Sigmoid colon (tissue), 4 donors: Measurements from ENCODE around the gene TRIM3.

Experiments
- CTCF ChIP-seq, 4 experiments: fragments of 450-650 bp in 3 of 4; fragments of 200-600 bp in 1 of 4; IDR thresholded peaks; one replicate each; pipeline ENCODE4 v1.5.1; 2016 to 2019; ENCODE audit warnings: antibody characterized with exemption in 4 of 4, mild to moderate bottlenecking in 3 of 4, moderate library complexity in 2 of 4
- POLR2A ChIP-seq, 2 donors: fragments of 450-650 bp; IDR thresholded peaks; one replicate each; pipeline ENCODE4 v1.6.1; 2016; ENCODE audit warnings: antibody characterized with exemption in 2 of 2, mild to moderate bottlenecking in 2 of 2, moderate library complexity in 2 of 2
- POLR2AphosphoS5 ChIP-seq, 4 donors: sonication (generic); formaldehyde crosslinking; IDR thresholded peaks; one replicate each; pipeline ENCODE4 v1.6.1; 2017; ENCODE audit warnings: antibody characterized with exemption in 4 of 4

- no peak for TF ChIP-seq CTCF (IDR thresholded peaks at IDR 0.05)
- TF ChIP-seq POLR2AphosphoS5 (IDR thresholded peaks at IDR 0.05) = no peak
- no peak for TF ChIP-seq POLR2A (IDR thresholded peaks at IDR 0.05)
These were observed 15.1 kb upstream of the TRIM3 start for GRCh38 chr11:6488821-6489220.
